Stromal cell of bone marrow (primary cell): Measurements from ENCODE around the gene BNC1.
"Not testable (repeated sequence)": the region's sequence is repeated elsewhere in the genome, so short reads cannot be mapped to it uniquely, and the experiment has no call there.

Source experiments
- DNase-seq: peaks from one replicate; pipeline ENCODE4 v3.0.0-alpha.2; 2012; ENCODE audit warnings: low read depth

BNC1 gene

DNA sequence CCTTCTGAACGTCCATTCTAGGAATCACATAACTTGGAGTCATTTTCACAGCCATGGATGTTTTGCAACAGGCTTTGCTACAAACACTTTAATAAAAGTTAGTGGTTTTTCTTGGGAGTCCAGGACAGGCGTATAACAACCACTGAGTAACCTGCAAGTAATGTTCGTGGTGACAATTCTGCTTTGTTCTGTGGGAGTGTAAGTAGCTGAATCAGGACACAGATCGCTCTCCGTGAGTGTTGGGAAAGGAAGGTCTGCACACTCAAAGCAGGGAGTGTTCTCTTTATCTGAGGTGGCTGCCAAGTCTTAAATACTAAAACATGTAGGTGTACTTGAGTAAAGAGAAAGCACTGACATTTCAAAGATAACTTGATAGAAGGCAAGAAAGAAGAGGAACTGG is 7.9 kb upstream of the BNC1 start:
- no peak for DNase-seq

DNA sequence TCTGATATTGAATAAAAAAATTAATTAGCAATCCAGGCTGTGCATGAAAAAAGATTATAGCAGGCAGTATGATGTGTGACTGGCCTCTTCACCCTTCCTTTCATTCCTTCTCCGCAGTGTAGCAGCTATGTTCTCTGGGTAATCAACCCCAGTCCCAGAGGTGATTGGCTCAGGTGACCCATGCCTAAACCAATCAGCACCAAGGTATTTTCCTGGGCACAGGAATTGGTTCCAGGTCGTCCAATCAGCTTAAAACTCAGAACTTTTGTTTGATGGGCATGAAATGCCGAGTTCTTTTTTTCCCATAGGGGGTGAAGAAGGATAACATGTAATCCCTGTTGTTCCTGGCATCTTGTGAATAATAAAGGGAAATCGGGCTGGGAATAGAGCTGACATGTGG is 5.8 kb upstream of the BNC1 start:
- no peak for DNase-seq

DNA sequence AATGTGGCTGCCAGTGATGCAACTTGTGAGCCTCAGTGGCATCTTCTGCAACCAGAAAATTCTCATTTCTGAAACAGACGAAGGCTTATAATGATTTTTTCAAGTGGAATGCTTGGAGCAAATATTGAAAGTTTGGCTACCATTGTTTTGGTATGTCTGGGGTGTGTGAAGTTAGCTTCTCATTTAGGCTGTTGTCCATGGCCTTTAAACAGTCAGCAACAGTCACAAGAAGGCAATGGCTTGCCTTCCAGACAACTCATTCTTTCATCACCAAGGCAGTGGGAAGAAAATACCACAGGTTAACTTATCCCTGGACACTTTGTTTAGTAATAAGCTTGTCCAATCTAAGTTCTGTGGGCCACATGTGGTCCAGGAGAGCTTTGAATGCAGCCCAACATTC is 4.7 kb upstream of the BNC1 start:
- no peak for DNase-seq

DNA sequence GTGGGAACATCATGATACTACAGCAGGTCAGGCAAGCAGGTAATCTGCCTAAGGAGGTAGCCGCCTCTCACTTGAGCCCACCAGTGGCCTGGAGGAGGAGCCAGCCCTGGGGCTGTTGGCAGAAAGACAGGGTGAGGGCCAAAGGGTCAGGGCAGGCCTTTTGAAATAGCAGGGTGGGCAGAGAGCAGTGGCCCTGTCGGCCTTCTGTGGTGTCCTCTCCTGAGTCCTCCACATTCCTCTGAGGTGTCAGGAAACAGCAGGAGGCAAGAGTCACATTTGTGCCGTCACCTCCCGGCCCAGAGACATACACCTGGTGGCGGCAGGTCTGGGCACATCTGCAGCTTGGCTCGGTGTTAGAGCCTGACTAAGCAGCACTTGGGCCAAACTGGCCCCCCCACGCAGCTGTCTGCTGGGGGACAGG is 3.9 kb upstream of the BNC1 start:
- DNase-seq = no peak

DNA sequence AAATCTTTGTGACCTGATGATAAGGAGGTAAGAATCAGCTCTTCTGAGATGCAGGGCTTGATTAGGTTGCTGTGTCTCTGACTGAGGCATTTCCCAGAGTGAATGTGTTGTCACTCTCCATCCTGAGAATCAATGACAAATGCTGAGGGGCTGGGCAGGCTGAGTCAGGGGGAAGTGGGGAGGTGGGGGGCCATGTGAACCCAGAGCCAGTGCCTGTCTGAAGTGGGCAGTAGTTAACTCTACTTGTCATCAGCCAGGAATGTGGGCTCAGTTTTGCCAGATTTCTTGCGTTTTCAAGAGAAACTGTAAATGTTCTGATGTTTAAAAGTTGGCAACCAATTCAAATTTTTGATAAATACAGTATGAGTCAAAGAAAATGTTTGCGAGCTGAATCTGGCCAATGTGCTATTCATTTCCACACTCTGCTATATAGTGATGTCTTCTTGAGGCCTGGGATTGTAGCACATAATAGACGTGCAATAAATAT is 3.1 kb upstream of the BNC1 start:
- peak; percentile 91 for DNase-seq

DNA sequence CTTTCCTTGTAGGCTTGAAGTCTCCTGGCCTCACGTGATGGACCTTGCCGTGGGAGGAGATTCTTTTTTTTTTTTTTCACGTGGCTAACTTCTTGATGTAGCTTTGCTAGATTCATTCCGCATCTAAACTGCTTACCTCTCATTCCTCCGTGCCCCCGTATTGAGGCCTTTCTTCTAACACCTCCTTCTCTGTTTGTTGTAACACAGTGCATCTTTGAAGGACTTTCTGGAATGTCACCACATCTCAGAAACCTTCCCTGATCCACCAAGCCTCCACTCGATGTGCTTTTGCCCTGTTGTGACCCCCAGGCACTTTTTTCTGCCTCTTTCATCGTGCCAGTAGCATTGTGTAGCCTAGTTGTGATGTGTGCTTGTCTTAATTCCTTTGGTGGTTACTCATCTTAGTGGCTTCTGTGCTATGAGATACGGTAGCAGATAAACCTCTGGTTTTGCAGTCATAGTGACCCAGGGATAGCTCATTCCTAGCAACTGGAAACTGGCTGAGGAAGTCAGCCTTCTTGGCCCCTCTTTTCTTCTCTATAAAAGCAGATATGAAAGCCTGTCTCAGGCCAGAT is 1.6 kb upstream of the BNC1 start:
- peak; percentile 59 for DNase-seq

DNA sequence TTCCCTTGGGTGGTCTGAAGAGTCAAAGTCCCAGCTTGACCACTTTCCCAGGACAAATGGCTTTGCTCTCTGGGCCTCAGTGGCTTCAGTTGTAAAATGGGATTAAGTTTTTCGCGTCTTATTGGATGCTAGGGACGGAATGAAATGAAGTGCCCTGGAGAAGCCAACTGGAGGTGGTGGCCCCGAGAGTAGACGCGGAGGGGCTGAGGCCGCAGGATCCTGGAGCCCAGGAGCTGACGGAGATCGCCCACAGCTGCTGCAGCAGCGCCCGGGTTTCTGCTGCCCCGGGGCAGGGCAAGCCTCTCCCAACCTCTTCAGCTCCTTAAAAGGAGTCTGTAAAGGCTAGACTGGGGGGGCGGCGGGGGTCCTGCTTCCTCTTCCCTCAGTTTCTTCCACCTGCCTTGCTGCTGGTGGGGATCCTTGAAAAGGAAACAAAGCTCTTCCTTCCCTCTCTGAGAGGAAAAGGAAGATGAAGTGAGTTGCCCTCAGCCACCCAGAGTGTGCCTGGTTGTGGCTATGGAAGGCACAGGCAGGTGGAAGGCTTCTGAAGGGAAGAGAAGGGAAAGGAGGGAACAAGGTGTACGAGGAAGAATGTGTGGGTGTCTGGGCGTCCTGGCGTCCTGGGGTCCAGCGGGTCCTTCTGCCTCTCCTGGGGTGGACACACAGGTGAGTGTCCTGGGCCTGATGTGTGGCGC is 967 bp upstream of the BNC1 start:
- no peak for DNase-seq

DNA sequence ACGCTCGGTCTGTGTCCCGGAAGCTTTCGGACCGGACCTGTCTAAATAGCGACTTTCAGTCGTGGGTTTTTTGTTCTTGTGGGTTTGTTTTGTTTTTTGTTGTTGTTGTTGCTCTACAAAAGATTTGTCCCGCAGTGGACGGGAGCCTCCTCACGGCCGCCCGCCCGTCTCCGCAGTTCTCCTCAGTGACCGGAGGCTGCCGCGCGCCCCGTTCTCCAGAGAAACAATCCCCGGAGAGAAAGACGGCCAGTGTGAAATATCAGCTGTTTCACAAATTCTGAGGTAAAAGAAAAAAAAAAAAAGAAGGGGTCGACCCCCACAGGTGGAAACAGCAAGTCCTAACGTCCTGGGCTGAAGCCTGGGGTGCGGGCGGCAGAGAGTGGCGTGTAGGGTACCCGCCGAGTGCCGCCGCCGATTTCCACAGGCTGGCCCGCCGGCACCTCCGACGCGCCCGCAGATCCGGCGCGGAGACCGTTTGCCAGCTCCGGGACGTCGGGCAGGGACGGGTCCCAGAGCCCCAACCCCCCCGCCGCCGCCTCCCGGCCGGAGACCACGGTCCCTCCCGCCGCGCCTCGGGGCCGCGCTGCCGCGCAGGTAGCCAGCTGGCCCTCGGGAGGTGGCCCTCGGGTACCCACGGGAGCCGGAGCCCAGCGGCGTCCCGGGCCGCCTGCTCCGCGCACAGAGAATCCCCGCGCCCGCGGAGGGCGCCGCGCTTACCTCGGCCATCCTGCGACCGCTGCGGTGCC is 478 bp downstream of the BNC1 start:
- DNase-seq = no peak

DNA sequence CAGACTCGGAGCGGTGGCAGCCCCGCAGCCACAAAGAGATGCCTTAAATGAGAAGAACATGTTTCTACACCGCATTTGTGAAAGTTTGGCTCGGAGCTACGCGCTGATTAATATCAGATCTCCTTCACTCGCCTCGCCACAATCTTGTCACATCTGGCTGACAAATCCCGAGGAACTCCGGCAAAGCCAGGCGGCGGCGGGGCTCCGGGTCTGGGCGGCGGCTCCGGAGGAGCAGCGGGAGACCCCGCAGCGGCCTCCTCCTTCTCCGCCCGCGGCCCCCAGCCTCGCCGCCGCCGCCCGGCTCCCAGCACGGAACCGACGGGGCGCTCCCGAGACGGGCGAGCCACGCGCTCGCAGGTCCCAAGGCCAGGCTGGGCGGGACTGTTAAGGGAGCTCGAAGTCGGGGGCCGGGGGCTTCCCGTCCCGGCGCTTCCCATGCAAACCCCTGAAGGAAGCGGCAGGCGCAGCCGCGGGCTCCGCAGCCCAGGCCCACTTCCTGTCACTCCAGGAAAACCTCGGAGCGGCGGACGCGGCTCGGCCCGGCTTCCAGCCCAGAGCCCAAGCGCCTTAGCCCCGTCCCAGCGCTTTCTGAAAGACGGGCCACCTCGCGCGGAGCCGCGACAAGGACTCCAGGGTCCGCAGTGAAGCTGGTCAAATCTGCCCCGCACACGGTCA is 1.2 kb downstream of the BNC1 start:
- DNase-seq = no peak

DNA sequence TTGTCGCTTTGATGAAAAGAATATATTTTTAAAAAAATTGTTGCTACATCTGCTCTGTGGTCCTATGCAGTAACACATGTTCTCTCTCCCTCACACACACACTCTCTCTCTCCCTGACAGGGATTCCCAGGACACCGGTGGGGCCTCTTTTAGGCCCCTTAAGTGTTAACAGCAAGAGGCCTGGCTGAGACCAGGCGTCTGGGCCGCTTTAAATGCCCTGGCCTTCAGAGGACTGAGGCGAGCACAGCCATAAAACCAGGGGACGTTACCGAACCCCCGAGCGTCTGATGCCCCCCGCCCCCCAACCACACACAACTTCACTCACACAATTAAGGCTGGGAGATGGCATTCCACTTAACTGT is 1.7 kb downstream of the BNC1 start:
- DNase-seq = no peak

DNA sequence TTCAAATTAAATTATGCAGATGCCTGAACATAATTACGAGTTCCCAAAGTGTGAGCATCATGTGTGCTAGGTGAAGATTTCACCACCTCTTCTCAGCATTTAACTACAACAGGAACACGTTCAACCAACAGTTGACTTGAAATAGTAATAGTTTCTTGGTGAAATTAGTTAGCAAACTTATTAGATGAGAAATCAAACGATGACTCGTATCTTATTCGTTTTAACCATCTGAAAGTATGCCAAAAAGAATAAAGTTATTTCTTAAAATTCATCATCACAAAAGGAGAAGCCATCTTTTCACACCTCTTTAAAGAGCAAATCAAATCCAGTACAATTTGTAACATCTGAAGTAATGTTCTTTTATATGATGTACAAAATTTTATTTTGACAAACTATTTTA is 2.3 kb downstream of the BNC1 start:
- no peak for DNase-seq

DNA sequence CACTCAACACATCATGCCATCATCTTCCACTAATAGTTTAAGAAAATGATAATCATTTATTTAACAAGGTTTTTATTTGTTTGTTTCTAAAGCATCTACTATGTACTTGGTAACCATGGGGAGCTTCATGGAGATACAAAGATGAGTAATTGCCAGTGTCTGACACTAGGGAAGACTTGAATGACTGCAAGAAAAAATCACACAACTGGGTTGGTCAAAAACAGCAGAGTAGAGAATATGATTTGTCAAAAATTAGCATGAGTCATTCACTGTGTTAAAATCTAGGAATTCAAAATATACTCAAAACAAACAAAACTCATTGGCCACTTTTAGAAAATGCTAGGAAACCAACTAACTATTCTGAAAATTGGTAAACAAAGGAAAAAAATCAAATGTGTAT is 6.3 kb downstream of the BNC1 start:
- peak; percentile 64 for DNase-seq

DNA sequence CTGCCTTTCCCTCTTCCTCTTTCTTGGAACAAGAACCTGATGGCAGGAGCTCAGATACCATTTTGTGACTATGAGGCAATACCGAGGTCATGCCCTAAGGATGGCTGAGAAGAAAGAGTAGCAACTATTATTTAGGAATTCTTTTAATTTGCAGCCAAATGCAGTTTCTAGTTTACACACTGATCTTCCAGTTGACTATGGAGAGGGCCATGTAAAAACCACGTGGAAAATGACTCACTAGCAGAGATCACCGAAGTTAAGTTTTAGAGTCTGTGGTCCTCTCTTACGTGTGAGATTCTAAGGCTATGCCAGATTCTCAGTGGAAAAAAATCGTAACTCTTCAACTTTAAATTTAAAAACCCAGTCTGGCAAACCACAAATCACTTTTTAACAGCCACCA is 7.8 kb downstream of the BNC1 start:
- no peak for DNase-seq

DNA sequence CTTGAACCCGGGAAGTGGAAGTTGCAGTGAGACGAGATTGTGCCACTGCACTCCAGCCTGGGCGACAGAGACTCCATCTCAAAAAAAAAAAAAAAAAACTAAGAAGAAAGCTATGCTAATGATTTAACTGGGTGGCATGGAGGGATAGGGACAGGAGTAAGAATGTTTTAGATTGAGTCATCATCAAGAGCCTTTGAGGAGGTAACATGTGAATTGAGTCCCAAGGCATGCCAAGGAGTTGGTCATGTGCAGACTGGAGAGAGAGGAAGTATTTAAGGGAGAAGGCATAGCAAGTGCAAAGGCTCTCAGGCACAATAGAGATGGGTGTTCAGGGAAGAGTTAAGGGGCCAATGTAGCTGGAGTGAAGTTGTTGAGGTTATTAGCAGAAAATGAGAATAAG is 9.1 kb downstream of the BNC1 start:
- DNase-seq = no peak

DNA sequence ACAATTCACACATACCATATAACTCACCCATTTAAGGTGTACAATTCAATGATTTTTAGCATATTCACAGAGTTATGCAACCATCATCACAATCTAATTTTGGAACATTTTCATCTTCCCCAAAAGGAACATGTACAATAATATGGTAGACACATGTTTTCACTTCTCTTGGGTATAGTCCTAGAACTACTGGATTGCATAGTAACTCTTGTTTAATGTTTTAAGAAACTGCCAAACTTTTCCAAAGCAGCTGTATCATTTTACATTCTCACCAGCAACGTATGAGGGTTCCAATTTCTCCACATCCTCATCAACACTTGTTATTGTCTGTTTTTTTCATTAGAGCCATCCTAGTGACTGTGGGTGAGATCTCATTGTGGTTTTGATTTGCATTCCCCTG is 14.3 kb downstream of the BNC1 start:
- DNase-seq = no peak

DNA sequence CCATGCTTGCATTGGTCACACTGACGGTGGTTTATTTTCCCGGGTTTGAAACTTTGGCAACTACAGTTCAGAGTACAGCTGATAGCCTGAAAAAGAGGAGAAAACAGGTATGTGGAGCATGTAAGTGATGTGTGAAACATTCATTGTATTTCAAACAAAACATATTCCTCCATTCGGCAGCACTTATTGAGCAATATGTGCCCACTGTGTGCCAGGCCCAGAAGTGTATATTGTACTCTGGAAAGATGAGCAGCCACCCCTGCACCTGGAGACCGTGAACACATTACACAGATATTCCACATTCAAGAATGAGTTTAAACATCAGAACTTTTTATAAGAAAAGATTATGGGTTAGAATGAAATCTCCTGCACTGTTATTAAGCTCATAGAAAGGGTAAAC is 16.3 kb downstream of the BNC1 start:
- no peak for DNase-seq

DNA sequence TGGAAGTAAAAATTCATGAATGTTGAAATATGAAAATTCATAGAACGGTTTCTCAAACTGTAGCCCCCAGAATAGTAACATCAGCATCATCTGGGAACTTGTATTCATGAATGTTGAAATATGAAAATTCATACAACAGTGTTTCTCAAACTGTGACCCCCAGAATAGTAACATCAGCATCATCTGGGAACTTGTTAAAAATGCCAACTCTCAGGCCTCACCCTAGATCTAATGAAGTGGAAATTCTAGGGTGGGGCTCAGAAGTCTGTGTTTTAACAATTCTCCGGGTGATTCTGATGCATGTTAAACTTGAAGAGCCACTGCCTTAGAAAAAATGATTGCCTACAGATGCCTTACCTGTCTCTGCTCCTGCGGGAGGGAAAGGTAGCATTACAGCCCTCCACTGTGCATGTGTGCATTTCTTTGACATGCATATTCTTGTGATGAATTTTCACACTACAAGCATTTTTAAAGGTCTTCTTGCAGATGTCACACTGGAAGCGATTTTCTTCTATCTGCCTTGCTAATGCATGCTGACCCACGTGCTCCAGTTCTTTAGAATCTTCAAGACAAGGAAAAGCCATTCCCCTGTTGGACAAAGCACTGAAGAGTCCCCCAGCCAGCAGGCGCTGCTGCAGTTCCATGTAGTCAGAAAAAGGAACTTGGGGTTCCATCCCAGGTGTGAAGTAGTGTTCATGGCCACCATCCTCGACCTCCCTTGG is 21.7 kb downstream of the BNC1 start:
- no peak for DNase-seq

DNA sequence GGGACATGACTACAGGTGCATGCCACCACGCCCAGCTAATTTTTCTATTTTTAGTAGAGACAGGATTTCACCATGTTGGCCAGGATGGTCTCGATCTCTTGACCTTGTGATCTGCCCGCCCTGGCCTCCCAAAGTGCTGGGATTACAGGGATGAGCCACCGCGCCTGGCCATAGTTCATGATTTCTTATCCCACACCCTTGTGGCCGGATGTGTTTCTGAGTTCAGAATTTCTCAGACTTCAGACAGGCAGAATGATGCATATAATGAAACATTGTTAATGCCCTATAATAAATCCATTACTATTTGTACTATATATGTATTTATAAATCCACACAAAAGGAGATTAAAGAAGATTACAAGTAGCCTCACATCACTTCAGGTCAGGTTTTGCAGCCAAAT is 22.3 kb downstream of the BNC1 start:
- DNase-seq = not testable (repeated sequence)

DNA sequence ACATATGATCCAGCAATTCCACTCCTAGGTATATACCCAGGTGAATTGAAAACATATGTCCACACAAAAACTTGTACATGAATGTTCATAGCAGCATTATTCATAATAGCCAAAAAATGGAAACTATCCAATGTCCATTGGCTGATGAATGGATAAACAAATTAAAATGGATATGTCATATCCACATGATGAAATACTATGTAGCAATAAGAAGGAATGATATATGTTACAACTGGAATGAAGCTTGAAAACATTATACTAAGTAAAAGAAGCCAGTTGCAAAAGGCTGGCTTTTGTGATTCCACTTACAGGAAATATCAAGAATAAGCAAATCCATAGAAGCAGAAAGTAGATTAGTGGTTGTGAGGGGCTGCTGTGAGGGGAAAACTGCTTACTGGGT is 33.7 kb downstream of the BNC1 start:
- peak; percentile 23 for DNase-seq

DNA sequence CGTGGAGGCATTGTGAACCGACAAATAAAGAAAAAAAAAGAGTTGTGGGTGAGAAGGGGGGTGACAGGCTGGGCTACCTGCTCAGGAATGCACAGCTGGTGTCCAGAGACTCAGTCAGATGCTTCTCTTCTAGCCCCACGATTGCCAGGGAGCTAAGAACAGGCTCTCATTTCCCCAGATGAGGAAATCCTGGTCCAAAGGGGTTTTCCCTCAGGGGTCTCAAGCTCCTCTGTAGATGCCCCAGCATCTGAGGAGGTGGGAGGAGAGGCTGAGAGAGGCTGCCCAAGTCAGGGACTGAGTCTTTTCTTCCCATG is 35.5 kb downstream of the BNC1 start:
- no peak for DNase-seq

DNA sequence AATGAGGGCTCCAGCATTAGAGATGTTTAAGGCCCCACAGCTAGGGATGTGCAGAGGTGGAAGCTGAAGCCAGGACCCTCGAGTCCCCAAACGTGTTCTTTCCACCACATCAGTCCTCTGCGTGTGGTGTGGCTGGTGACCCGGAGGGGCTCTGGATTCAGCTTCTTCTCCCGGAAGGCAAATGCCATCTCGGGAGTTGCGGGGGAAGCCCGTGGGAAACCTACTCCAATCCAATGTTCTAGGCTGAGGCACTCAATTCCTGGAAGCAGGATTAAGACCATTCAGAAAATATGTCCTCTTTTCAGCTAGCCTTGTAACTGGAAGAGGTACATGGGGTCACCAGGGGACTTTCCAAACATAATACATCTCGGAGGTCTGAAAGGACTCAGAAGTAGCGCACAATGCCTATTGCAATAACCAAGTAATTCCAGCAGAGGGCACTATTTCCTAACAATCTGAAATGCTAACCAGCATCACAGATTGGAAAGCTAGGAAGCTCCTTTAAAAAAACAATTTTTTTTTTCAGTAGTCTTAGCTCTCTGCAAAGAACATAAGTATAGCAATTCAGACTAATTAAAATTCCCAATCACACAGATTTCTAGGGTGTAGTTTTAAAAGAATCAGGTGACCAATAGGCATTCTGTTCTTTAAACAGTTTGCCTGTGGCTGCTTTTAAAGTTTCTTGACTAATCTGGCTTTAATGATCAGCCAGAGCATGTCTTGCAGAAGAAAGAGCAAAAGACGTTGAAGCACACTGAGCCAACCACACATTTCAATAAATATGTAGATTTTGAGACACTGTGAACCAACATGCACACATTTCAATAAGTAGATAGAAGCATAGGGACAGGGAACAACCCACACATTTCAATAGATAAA is 36.1 kb downstream of the BNC1 start:
- DNase-seq = peak; percentile 55
